Keratinocyte (primary cell): ENCODE results near the gene WDR49. TPM values are rescaled to one million over a fixed set of nuclear protein-coding genes. Genes with fewer than 3 reads are reported as not detected.

Experiments
- DNase-seq: peaks from one replicate; pipeline ENCODE4 v3.0.0-alpha.2; 2011; ENCODE audit warnings: low read depth, missing footprints, low spot score
- FAIRE-seq: peaks from 2 replicates; lab custom pipeline; 2011; peaks lifted over from hg19 to GRCh38; lab: Jason Lieb, UNC
- H2AFZ ChIP-seq: 2 replicates; pipeline ENCODE4 v1.6.0; 2012; ENCODE audit warnings: low read length, control low read depth, inconsistent platforms; ENCODE audit not compliant: control insufficient read depth
- H3K27ac ChIP-seq: 2 replicates; pipeline ENCODE4 v1.5.1; 2011; ENCODE audit warnings: low read length; ENCODE audit not compliant: control insufficient read depth, insufficient read depth
- H3K27me3 ChIP-seq: 3 replicates; pipeline ENCODE4 v1.6.0; 2011; ENCODE audit warnings: low read length; ENCODE audit not compliant: control insufficient read depth, insufficient read depth; ENCODE audit errors: extremely low read depth
- H3K36me3 ChIP-seq, 2 experiments: 2 replicates in 1 of 2; 3 replicates in 1 of 2; pipeline ENCODE4 v1.5.1; 2011; ENCODE audit warnings: low read length in 2 of 2, mild to moderate bottlenecking in 1 of 2; ENCODE audit not compliant: control insufficient read depth in 2 of 2, insufficient read depth in 2 of 2; ENCODE audit errors: extremely low read depth in 1 of 2
- H3K4me1 ChIP-seq: 3 replicates; pipeline ENCODE4 v1.5.1; 2011; ENCODE audit warnings: low read length; ENCODE audit not compliant: control insufficient read depth, insufficient read depth; ENCODE audit errors: extremely low read depth
- H3K4me2 ChIP-seq: 3 replicates; pipeline ENCODE4 v1.6.0; 2011; ENCODE audit warnings: low read depth, low read length; ENCODE audit not compliant: control insufficient read depth, insufficient read depth; ENCODE audit errors: extremely low read depth
- H3K4me3 ChIP-seq, 3 experiments: fragments of 200-600 bp in 1 of 3; sonication (generic) in 1 of 3; 2 replicates in 2 of 3; 3 replicates in 1 of 3; pipeline ENCODE4 v1.5.1; 2011 to 2016; ENCODE audit warnings: low read length in 3 of 3, mild to moderate bottlenecking in 3 of 3, control low read depth in 2 of 3, inconsistent platforms in 1 of 3, low read depth in 1 of 3, mixed read lengths in 1 of 3, mixed run types in 1 of 3, moderate library complexity in 1 of 3; ENCODE audit not compliant: control insufficient read depth in 2 of 3, insufficient read depth in 2 of 3; ENCODE audit errors: extremely low read depth in 1 of 3
- H3K79me2 ChIP-seq: 2 replicates; pipeline ENCODE4 v1.6.0; 2012; ENCODE audit warnings: low read length; ENCODE audit not compliant: control insufficient read depth, insufficient read depth
- H3K9ac ChIP-seq: 3 replicates; pipeline ENCODE4 v1.6.0; 2011; ENCODE audit warnings: low read length; ENCODE audit not compliant: control insufficient read depth, insufficient read depth; ENCODE audit errors: extremely low read depth
- H3K9me1 ChIP-seq: 3 replicates; pipeline ENCODE4 v1.6.0; 2011; ENCODE audit warnings: low read length; ENCODE audit not compliant: control insufficient read depth, insufficient read depth; ENCODE audit errors: extremely low read depth
- H3K9me3 ChIP-seq: 2 replicates; pipeline ENCODE4 v1.5.1; 2012; ENCODE audit warnings: low read depth, low read length; ENCODE audit not compliant: control insufficient read depth
- H4K20me1 ChIP-seq: 3 replicates; pipeline ENCODE4 v1.6.0; 2011; ENCODE audit warnings: low read length; ENCODE audit not compliant: control insufficient read depth, insufficient read depth; ENCODE audit errors: extremely low read depth
- EZH2 ChIP-seq: IDR thresholded peaks from one replicate; pipeline ENCODE4 v1.6.1; 2012; ENCODE audit warnings: inconsistent platforms, mild to moderate bottlenecking, low read length, moderate library complexity
- dilution Hi-C: fragments of 300-500 bp; cut with MboI; formaldehyde crosslinking; loops from one replicate; pipeline ENCODE4 v1.7.0; 2020; ENCODE audit warnings: low sequenced_read_pairs; ENCODE audit not compliant: extremely low pct_ligation_motif_present
- polyA plus RNA-seq, 5 experiments: library from polyadenylated mRNA; depleted of rRNA in 3 of 5; stranded (reverse) in 3 of 5; stranded (forward) in 1 of 5; unstranded in 1 of 5; fragments of >200 nt; gene quantifications; 1 replicate in 1 of 5; 2 replicates in 3 of 5; 3 replicates in 1 of 5; pipeline versions ENCODE4 v1.2.1 to v1.2.3, GENCODE V29; 2011 to 2012; ENCODE audit warnings: missing spikeins in 2 of 5, low read depth in 1 of 5, low replicate concordance in 1 of 5
- TF ChIP-seq, protein P1 (sequence below), 3 experiments: IDR thresholded peaks in 1 of 3; conservative IDR thresholded peaks in 1 of 3; optimal IDR thresholded peaks in 1 of 3; 2 replicates in 2 of 3; 3 replicates in 1 of 3; pipeline versions ENCODE3 to v1.5.1; 2011; ENCODE audit warnings: low read length in 3 of 3, mild to moderate bottlenecking in 3 of 3, moderate library complexity in 2 of 3, control low read depth in 1 of 3, inconsistent platforms in 1 of 3; ENCODE audit not compliant: insufficient read depth in 2 of 3; ENCODE audit errors: extremely low read depth in 1 of 3

Gene WDR49
- polyA plus RNA-seq, 1 donor (not counting 4 experiments of a cell fraction or from before 2014, with no cell fraction given), result not detected

GRCh38 chr3:167554898-167555297, 98.8 kb downstream of the WDR49 start:
- Histone ChIP-seq H4K20me1 (no peaks in the 10 kb centered on the region), H3K9me3 (no peaks in the 10 kb centered on the region), H3K9me1 (no peaks in the 10 kb centered on the region), H3K4me2 (no peak overlapping the region), H3K9ac (no peak overlapping the region), H3K27ac (no peak overlapping the region), H3K4me3 (no peak overlapping the region), H3K27me3 (no peaks in the 10 kb centered on the region), H3K4me1 (no peaks in the 10 kb centered on the region), H3K36me3 (no peaks in the 10 kb centered on the region), H2AFZ (no peak overlapping the region), H3K79me2 (no peaks in the 10 kb centered on the region)
- dilution Hi-C loops, result no loop called here
- DNase-seq (no peak), FAIRE-seq (no peak)
- TF ChIP-seq EZH2, result no peak
- TF ChIP-seq, protein P1, sequence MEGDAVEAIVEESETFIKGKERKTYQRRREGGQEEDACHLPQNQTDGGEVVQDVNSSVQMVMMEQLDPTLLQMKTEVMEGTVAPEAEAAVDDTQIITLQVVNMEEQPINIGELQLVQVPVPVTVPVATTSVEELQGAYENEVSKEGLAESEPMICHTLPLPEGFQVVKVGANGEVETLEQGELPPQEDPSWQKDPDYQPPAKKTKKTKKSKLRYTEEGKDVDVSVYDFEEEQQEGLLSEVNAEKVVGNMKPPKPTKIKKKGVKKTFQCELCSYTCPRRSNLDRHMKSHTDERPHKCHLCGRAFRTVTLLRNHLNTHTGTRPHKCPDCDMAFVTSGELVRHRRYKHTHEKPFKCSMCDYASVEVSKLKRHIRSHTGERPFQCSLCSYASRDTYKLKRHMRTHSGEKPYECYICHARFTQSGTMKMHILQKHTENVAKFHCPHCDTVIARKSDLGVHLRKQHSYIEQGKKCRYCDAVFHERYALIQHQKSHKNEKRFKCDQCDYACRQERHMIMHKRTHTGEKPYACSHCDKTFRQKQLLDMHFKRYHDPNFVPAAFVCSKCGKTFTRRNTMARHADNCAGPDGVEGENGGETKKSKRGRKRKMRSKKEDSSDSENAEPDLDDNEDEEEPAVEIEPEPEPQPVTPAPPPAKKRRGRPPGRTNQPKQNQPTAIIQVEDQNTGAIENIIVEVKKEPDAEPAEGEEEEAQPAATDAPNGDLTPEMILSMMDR (optimal IDR thresholded peaks at IDR 0.05 in 1 of 3, IDR thresholded peaks at IDR 0.05 in 1 of 3, conservative IDR thresholded peaks at IDR 0.05 in 1 of 3; ENCODE audit: extremely low read depth in 1 of 3, insufficient read depth in 2 of 3, low read length in 3 of 3), result no peak

GRCh38 chr3:167538081-167538480, 115.7 kb downstream of the WDR49 start:
- no peak overlapping the region for H2AFZ ChIP-seq
- no peak for DNase-seq
- H3K27ac ChIP-seq, result no peak overlapping the region
- no peaks in the 10 kb centered on the region for H3K9me3 ChIP-seq
- no peak for TF ChIP-seq EZH2
- TF ChIP-seq, protein P1 (optimal IDR thresholded peaks at IDR 0.05 in 1 of 3, IDR thresholded peaks at IDR 0.05 in 1 of 3, conservative IDR thresholded peaks at IDR 0.05 in 1 of 3; ENCODE audit: extremely low read depth in 1 of 3, insufficient read depth in 2 of 3, low read length in 3 of 3), result no peak
- dilution Hi-C loops, result no loop called here
- H3K9me1 ChIP-seq, result no peaks in the 10 kb centered on the region
- H3K27me3 ChIP-seq, result no peaks in the 10 kb centered on the region
- H4K20me1 ChIP-seq, result no peaks in the 10 kb centered on the region
- no peak overlapping the region for H3K9ac ChIP-seq
- no peak for FAIRE-seq
- H3K36me3 ChIP-seq, result no peaks in the 10 kb centered on the region
- no peaks in the 10 kb centered on the region for H3K79me2 ChIP-seq
- no peak overlapping the region for H3K4me3 ChIP-seq
- no peaks in the 10 kb centered on the region for H3K4me1 ChIP-seq
- H3K4me2 ChIP-seq, result no peak overlapping the region
